A673 (cell line): ENCODE data around the gene ITSN1. TPM values are rescaled to one million over a fixed set of nuclear protein-coding genes. Genes with fewer than 3 reads are reported as not detected.

Experiments used
- BruUV-seq: library from RNA; stranded (reverse); fragments of 400-500 nt; replicated peaks from 2 replicates; lab custom pipeline; 2021; lab: Mats Ljungman, UMichigan
- CTCF ChIA-PET: fragments of 300-600 bp; sonication (Branson Sonifier 250); formaldehyde crosslinking; loops from one replicate; lab custom pipeline; 2022; ENCODE audit warnings: antibody characterized with exemption; lab: Charles Lee
- POLR2A ChIA-PET: fragments of 300-600 bp; sonication (Branson Sonifier 250); formaldehyde crosslinking; loops from one replicate; lab custom pipeline; 2022; ENCODE audit warnings: antibody characterized with exemption; ENCODE audit not compliant: low non-redundant PET; lab: Charles Lee
- DNase-seq: peaks from one replicate; pipeline ENCODE4 v3.0.0-alpha.2; 2015; ENCODE audit warnings: low spot score
- H3K27ac ChIP-seq: fragments of 200-600 bp; sonication (generic); 2 replicates; pipeline ENCODE4 v1.5.1; 2016; ENCODE audit warnings: mixed run types, low read depth, mild to moderate bottlenecking, mixed read lengths, antibody characterized with exemption, low read length; ENCODE audit not compliant: poor library complexity, severe bottlenecking
- H3K27me3 ChIP-seq: fragments of 200-600 bp; sonication (generic); replicated peaks from 2 replicates; pipeline ENCODE4 v1.6.1; 2017; ENCODE audit warnings: mixed run types, low read depth, mild to moderate bottlenecking, mixed read lengths, antibody characterized with exemption, low read length; ENCODE audit not compliant: insufficient read depth, poor library complexity
- H3K36me3 ChIP-seq: fragments of 200-600 bp; sonication (generic); 2 replicates; pipeline ENCODE4 v1.6.1; 2016; ENCODE audit warnings: mixed run types, mild to moderate bottlenecking, mixed read lengths, antibody characterized with exemption, low read length; ENCODE audit not compliant: insufficient read depth, poor library complexity, severe bottlenecking
- H3K4me1 ChIP-seq: fragments of 200-600 bp; sonication (generic); 2 replicates; pipeline ENCODE4 v1.6.1; 2017; ENCODE audit warnings: mixed run types, mild to moderate bottlenecking, mixed read lengths, antibody characterized with exemption, low read length; ENCODE audit not compliant: insufficient read depth, poor library complexity, severe bottlenecking
- H3K4me3 ChIP-seq: fragments of 200-600 bp; sonication (generic); 2 replicates; pipeline ENCODE4 v1.5.1; 2016; ENCODE audit warnings: low read depth, mixed run types, mild to moderate bottlenecking, mixed read lengths, low read length; ENCODE audit not compliant: poor library complexity, severe bottlenecking
- H3K9me3 ChIP-seq: fragments of 200-600 bp; sonication (generic); 2 replicates; pipeline ENCODE4 v1.6.1; 2016; ENCODE audit warnings: mixed run types, low read depth, mild to moderate bottlenecking, mixed read lengths, antibody characterized with exemption, low read length; ENCODE audit not compliant: poor library complexity, severe bottlenecking
- EZH2 ChIP-seq: fragments of 200-600 bp; sonication (generic); IDR thresholded peaks from 2 replicates; pipeline ENCODE4 v1.6.1; 2017; ENCODE audit warnings: borderline replicate concordance, low read depth, mild to moderate bottlenecking, mixed read lengths, antibody characterized with exemption, low read length; ENCODE audit not compliant: poor library complexity, severe bottlenecking
- intact Hi-C: fragments of 100-400 bp; cut with micrococcal nuclease; formaldehyde crosslinking; loops from one replicate; pipeline ENCODE4 v1.10.0; 2022; ENCODE audit not compliant: unreplicated experiment
- total RNA-seq: library from RNA; stranded (reverse); gene quantifications from 2 replicates; pipeline ENCODE4 v1.2.3, GENCODE V29; 2021
- TF ChIP-seq, protein P1 (sequence below): fragments of 300-800, 200-600 bp; sonication (generic); conservative IDR thresholded peaks from 2 replicates; pipeline ENCODE4 v1.5.1; 2017; ENCODE audit warnings: low read depth, mild to moderate bottlenecking, antibody characterized with exemption, low read length, moderate library complexity, mixed read lengths

ITSN1 gene
- total RNA-seq, 1 experiment from 2014 or later, result 54.2 TPM

DNA sequence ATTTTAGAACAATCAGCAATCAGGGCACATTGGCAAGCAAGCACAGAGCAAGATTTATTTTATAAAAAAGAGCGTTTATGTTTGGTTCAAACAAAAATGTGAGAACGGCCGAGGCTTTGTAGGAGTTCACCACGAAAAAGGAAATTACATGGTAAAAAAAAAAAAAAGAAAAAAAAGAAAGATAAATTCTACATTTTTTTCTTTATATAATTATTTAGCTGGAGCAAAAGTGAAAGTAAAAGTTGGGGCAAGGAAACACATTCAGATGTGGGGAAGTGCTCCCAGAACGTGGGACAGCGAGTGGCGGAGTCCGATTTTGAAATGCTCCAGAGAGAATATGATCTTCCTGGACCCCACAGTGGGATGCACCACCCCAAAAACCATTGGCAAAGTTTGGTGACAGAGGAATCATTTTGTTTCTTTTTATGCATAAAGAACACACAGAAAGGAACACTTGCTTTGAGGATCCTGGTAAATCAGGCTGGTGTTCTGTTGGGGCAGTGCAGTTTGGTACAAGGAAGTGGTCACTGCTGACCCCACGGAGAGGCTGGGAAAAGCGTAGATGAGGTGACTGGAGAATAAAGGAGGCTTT lies 289.6 kb downstream of the ITSN1 start:
- intact Hi-C loops, result no loop called here
- no peaks in the 10 kb centered on the region for H3K36me3 ChIP-seq
- ChIA-PET CTCF (interaction anchor here (0.7 kb wide), 1 partner anchor 20 kb away, joined by 5 read pairs; no protein-coding TSS in a partner anchor), POLR2A (no interaction called here)
- no peaks in the 10 kb centered on the region for H3K27me3 ChIP-seq
- no peaks in the 10 kb centered on the region for H3K9me3 ChIP-seq
- no TSS peak for BruUV-seq
- no peak overlapping the region for H3K4me3 ChIP-seq
- DNase-seq, result no peak
- H3K4me1 ChIP-seq, result peaks cover 3% of the 10 kb centered on the region
- H3K27ac ChIP-seq, result no peak overlapping the region
- TF ChIP-seq, protein P1, sequence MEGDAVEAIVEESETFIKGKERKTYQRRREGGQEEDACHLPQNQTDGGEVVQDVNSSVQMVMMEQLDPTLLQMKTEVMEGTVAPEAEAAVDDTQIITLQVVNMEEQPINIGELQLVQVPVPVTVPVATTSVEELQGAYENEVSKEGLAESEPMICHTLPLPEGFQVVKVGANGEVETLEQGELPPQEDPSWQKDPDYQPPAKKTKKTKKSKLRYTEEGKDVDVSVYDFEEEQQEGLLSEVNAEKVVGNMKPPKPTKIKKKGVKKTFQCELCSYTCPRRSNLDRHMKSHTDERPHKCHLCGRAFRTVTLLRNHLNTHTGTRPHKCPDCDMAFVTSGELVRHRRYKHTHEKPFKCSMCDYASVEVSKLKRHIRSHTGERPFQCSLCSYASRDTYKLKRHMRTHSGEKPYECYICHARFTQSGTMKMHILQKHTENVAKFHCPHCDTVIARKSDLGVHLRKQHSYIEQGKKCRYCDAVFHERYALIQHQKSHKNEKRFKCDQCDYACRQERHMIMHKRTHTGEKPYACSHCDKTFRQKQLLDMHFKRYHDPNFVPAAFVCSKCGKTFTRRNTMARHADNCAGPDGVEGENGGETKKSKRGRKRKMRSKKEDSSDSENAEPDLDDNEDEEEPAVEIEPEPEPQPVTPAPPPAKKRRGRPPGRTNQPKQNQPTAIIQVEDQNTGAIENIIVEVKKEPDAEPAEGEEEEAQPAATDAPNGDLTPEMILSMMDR, result no peak
- TF ChIP-seq EZH2, result no peak

DNA sequence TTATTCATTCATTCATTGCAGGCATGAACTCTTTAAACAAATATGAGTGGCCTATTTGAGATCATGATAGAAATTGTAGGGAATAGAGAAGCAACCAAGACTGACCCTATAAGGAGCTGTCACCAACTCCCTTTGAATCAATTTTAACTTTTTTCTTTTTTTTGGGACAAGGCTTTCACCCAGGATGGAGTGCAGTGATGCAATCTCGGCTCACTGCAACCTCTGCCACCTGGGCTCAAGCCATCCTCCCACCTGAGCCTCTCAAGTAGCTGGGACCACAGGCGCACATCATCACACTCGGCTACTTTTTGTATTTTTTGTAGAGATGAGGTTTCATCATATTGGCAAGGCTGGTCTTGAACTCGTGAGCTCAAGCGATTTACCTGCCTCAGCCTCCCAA lies 290.4 kb downstream of the ITSN1 start:
- Histone ChIP-seq H3K9me3 (no peaks in the 10 kb centered on the region), H3K4me1 (peaks cover 3% of the 10 kb centered on the region), H3K27ac (no peak overlapping the region), H3K27me3 (no peaks in the 10 kb centered on the region), H3K36me3 (no peaks in the 10 kb centered on the region), H3K4me3 (no peak overlapping the region)
- ChIA-PET POLR2A (interaction anchor here (0.6 kb wide), 1 partner anchor 13 kb away, joined by 5 read pairs; no protein-coding TSS in a partner anchor), CTCF (no interaction called here)
- intact Hi-C loops, result no loop called here
- TF ChIP-seq, protein P1, result no peak
- TF ChIP-seq EZH2, result no peak
- BruUV-seq, result no TSS peak
- no peak for DNase-seq

DNA sequence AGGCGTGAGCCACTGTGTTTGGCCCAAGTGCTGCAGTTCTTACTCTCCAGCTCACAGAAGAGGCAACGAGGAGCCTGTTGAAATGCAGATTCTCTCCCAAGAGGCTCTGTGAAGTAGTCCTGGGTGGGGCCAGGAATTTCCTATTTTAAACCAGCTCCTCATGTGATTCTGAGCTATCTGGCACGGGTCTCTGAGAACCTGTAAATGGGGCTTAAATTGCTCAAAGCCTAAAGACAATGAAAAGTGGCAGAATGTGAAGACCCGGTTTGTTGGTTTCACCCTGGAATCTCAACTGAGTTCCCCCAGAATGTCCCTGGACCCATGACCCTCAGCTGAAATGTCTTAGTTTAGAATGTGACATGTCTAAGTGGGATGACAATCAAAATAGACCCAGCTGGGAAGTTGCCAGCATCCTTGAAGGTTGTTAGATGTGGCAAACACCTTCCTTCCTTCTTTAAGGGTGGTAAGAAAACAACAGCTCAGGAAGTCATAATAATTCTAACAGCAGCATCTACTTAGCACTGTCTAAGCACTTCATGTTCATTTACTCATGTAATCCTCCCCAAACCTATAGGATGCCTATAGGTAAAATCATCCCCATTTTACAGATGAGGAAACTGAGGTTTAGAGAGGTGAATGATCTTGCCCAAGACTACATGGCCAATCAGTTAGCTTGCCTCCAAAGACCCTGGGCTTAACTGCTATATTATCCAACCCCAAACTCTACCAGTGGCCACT lies 294.2 kb downstream of the ITSN1 start:
- intact Hi-C loops, result no loop called here
- no peaks in the 10 kb centered on the region for H3K9me3 ChIP-seq
- no peak overlapping the region for H3K27ac ChIP-seq
- peaks cover 3% of the 10 kb centered on the region for H3K4me1 ChIP-seq
- CTCF ChIA-PET, result no interaction called here
- POLR2A ChIA-PET, result no interaction called here
- no peaks in the 10 kb centered on the region for H3K36me3 ChIP-seq
- BruUV-seq, result no TSS peak
- TF ChIP-seq EZH2, result no peak
- TF ChIP-seq, protein P1, result no peak
- DNase-seq, result no peak
- no peaks in the 10 kb centered on the region for H3K27me3 ChIP-seq
- H3K4me3 ChIP-seq, result no peak overlapping the region
